ENCODE data around the gene FBLN2. TPM values are rescaled to one million over a fixed set of nuclear protein-coding genes. Genes with fewer than 3 reads are reported as not detected.

Gene FBLN2
- total and polyA plus RNA-seq, 4 donors = 1.3 to 9.1 (median 4.3) TPM

GRCh38 chr3:13547591-13548371 is 1.1 kb upstream of the FBLN2 start:
- peaks cover 0 to 2% (median under 1%) of the 10 kb centered on the region in 4 donors for H3K4me1 ChIP-seq (ENCODE audit: control insufficient read depth in 4 of 4, insufficient read depth in 4 of 4, low read length in 3 of 4)
- no peak overlapping the region for H3K4me3 ChIP-seq (ENCODE audit: low read depth in 1 of 3, low read length in 3 of 3)
- H3K27me3 ChIP-seq (ENCODE audit: control insufficient read depth in 4 of 4, insufficient read depth in 4 of 4, low read length in 3 of 4) = peaks cover 0 to 16% (median 6%) of the 10 kb centered on the region in 4 donors
- 83% methylated on average over 10 of the region's 10 CpGs for WGBS
- no peak overlapping the region for H3K9ac ChIP-seq (ENCODE audit: low read depth in 1 of 2, low read length in 2 of 2)
- DNase-seq (ENCODE audit: low spot score) = no peak
- TF ChIP-seq HNF4G (IDR thresholded peaks at IDR 0.05) (no peak), YY1 (IDR thresholded peaks at IDR 0.05) (no peak), FOXA2 (IDR thresholded peaks at IDR 0.05) (no peak), HNF4A (conservative IDR thresholded peaks at IDR 0.05) (no peak), JUND (IDR thresholded peaks at IDR 0.05) (no peak), RAD21 (IDR thresholded peaks at IDR 0.05) (no peak), REST (IDR thresholded peaks at IDR 0.05) (no peak), CTCF (IDR thresholded peaks at IDR 0.05; ENCODE audit: low read depth, low read length, missing input control) (no peak)
- H3K27ac ChIP-seq (ENCODE audit: low read depth in 1 of 2, low read length in 2 of 2) = no peak overlapping the region
- no peaks in the 10 kb centered on the region for H3K36me3 ChIP-seq (ENCODE audit: control insufficient read depth in 4 of 4, insufficient read depth in 3 of 4, low read depth in 1 of 4, low read length in 3 of 4)
- no peaks in the 10 kb centered on the region for H3K9me3 ChIP-seq (ENCODE audit: control insufficient read depth in 4 of 4, low read length in 3 of 4)

- no peak overlapping the region for H3K9ac ChIP-seq (ENCODE audit: low read depth in 1 of 2, low read length in 2 of 2)
- H3K4me1 ChIP-seq (ENCODE audit: control insufficient read depth in 4 of 4, insufficient read depth in 4 of 4, low read length in 3 of 4) = peaks cover 0 to 2% (median under 1%) of the 10 kb centered on the region in 4 donors
- no peaks in the 10 kb centered on the region for H3K9me3 ChIP-seq (ENCODE audit: control insufficient read depth in 4 of 4, low read length in 3 of 4)
- TF ChIP-seq GABPA (IDR thresholded peaks at IDR 0.05 in 1 of 2, conservative IDR thresholded peaks at IDR 0.05 in 1 of 2) (no peak), RAD21 (IDR thresholded peaks at IDR 0.05) (no peak), SP1 (IDR thresholded peaks at IDR 0.05) (no peak), RXRA (IDR thresholded peaks at IDR 0.05) (no peak), MAX (IDR thresholded peaks at IDR 0.05) (no peak)
- no peak overlapping the region for H3K4me3 ChIP-seq (ENCODE audit: low read depth in 1 of 3, low read length in 3 of 3)
- H3K36me3 ChIP-seq (ENCODE audit: control insufficient read depth in 4 of 4, insufficient read depth in 3 of 4, low read depth in 1 of 4, low read length in 3 of 4) = no peaks in the 10 kb centered on the region
- WGBS = 69% methylated on average over 18 of the region's 18 CpGs
- H3K27ac ChIP-seq (ENCODE audit: low read depth in 1 of 2, low read length in 2 of 2) = no peak overlapping the region
- no peak for DNase-seq (ENCODE audit: low spot score)
- peaks cover 2 to 11% (median 3%) of the 10 kb centered on the region in 4 donors for H3K27me3 ChIP-seq (ENCODE audit: control insufficient read depth in 4 of 4, insufficient read depth in 4 of 4, low read length in 3 of 4)
Observed at GRCh38 chr3:13549623-13550422, 898 bp downstream of the FBLN2 start.
